HUES6 (cell line): ENCODE results near the gene SKA3.
"Not testable (repeated sequence)": the region's sequence is repeated elsewhere in the genome, so short reads cannot be mapped to it uniquely, and the experiment has no call there.

Source experiments
- H3K27ac ChIP-seq: 2 replicates; pipeline ENCODE4 v1.7.0; 2013; ENCODE audit warnings: low read depth, mild to moderate bottlenecking, low read length, inconsistent platforms
- H3K27me3 ChIP-seq: 2 replicates; pipeline ENCODE4 v1.6.1; 2013; ENCODE audit warnings: low read length; ENCODE audit not compliant: control insufficient read depth, insufficient read depth
- H3K36me3 ChIP-seq: 2 replicates; pipeline ENCODE4 v1.6.1; 2013; ENCODE audit warnings: low read length; ENCODE audit not compliant: control insufficient read depth, insufficient read depth
- H3K4me1 ChIP-seq: 2 replicates; pipeline ENCODE4 v1.6.1; 2013; ENCODE audit warnings: low read length; ENCODE audit not compliant: control insufficient read depth, insufficient read depth
- H3K4me3 ChIP-seq: 2 replicates; pipeline ENCODE4 v1.5.1; 2013; ENCODE audit warnings: low read depth, low read length
- H3K9ac ChIP-seq: one replicate; pipeline ENCODE4 v1.6.1; 2013; ENCODE audit warnings: mild to moderate bottlenecking, low read length
- H3K9me3 ChIP-seq: 2 replicates; pipeline ENCODE4 v1.6.1; 2013; ENCODE audit warnings: low read depth, low read length; ENCODE audit not compliant: control insufficient read depth, insufficient read depth

The SKA3 gene

DNA sequence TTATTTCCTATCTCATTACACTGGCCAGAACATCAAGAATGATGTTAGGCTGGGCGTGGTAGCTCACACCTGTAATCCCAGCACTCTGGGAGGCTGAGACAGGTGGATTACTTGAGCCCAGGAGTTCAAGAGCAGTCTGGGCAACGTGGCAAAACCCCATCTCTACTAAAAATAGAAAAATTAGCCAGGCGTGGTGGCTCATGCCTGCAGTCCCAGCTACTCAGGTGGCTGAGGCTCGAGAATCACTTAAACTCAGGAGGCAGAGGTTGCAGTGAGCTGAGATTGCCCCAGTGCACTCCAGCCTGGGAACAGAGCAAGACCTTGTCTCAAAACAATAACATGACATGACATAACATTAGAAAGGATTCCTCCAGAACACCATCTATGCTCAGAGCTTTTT lies 10.7 kb downstream of the SKA3 start:
- not testable (repeated sequence) for H3K27ac ChIP-seq, H3K4me1 ChIP-seq, H3K9me3 ChIP-seq, H3K9ac ChIP-seq, H3K4me3 ChIP-seq, H3K27me3 ChIP-seq
- H3K36me3 ChIP-seq: peaks cover 64% of the 10 kb centered on the region

- Histone ChIP-seq H3K4me3 (no peak overlapping the region), H3K36me3 (peaks cover 67% of the 10 kb centered on the region), H3K4me1 (no peaks in the 10 kb centered on the region), H3K27ac (no peak overlapping the region), H3K9me3 (no peaks in the 10 kb centered on the region), H3K27me3 (no peaks in the 10 kb centered on the region), H3K9ac (no peak overlapping the region)
These were observed 11.7 kb downstream of the SKA3 start for GRCh38 chr13:21164631-21165030.

DNA sequence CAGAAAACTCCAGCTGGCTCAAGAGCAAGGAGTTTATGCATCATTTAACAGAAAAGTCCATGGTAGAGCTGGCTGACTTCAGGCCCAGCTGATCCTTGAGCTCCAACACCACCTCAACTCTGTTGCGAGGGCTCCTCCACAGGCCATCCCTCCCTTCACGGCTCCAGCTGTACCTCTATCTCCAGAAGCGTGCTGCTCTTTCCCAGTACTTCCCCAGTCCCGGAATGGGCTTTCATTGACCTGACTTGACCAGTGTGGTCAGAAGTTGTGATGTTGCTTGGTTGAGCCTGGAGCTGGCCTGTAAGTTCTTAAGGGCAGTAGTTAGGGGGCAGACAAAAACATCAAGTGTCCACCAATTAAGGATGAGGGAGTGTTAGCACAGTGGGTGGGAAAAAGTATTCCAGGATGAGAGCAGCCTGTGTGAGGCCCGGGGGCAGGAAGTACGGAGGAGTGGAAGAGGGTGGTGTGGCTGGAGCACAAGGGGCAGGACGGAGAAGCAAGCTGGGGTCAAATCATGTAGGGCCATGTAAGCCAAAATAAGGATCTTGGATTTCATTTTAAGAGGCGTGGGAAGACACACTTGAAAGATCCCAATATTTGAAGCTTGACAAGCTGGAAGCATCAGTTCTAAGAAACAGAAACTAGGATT lies 24.0 kb downstream of the SKA3 start:
- peaks cover 20% of the 10 kb centered on the region for H3K4me1 ChIP-seq
- peaks cover 44% of the 10 kb centered on the region for H3K36me3 ChIP-seq
- H3K27me3 ChIP-seq: no peaks in the 10 kb centered on the region
- H3K9ac ChIP-seq: no peak overlapping the region
- no peak overlapping the region for H3K4me3 ChIP-seq
- H3K27ac ChIP-seq: no peak overlapping the region
- H3K9me3 ChIP-seq: no peaks in the 10 kb centered on the region

DNA sequence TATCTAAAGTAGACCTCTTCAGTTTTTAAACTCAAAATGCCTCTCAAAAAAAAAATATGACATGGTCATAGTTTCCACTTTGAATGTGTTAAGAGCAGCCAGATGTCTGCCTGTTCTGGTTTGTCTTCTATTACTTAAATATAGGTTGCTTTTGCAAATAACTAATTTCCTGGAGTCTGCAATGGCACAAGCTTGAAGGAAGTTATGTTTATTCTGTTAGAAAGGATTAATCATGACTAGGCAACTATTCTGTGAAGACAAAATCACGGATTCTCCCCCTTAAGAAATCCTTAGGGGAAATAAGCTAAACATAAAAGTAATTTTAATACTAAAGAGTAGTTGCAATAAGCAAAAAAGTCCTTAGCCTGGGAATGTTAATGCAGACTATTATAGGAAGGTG lies 26.3 kb downstream of the SKA3 start:
- H3K27ac ChIP-seq: no peak overlapping the region
- no peak overlapping the region for H3K9ac ChIP-seq

GRCh38 chr13:21149568-21149967 lies 26.8 kb downstream of the SKA3 start:
- Histone ChIP-seq H3K36me3 (peaks cover 43% of the 10 kb centered on the region), H3K4me1 (peaks cover 20% of the 10 kb centered on the region), H3K9me3 (no peaks in the 10 kb centered on the region), H3K27me3 (no peaks in the 10 kb centered on the region), H3K27ac (no peak overlapping the region), H3K9ac (no peak overlapping the region), H3K4me3 (no peak overlapping the region)

More for the DNA sequence above, 26.3 kb downstream of the SKA3 start:
- Histone ChIP-seq H3K9me3 (no peaks in the 10 kb centered on the region), H3K4me3 (no peak overlapping the region), H3K4me1 (peaks cover 20% of the 10 kb centered on the region), H3K36me3 (peaks cover 45% of the 10 kb centered on the region), H3K27me3 (no peaks in the 10 kb centered on the region)

DNA sequence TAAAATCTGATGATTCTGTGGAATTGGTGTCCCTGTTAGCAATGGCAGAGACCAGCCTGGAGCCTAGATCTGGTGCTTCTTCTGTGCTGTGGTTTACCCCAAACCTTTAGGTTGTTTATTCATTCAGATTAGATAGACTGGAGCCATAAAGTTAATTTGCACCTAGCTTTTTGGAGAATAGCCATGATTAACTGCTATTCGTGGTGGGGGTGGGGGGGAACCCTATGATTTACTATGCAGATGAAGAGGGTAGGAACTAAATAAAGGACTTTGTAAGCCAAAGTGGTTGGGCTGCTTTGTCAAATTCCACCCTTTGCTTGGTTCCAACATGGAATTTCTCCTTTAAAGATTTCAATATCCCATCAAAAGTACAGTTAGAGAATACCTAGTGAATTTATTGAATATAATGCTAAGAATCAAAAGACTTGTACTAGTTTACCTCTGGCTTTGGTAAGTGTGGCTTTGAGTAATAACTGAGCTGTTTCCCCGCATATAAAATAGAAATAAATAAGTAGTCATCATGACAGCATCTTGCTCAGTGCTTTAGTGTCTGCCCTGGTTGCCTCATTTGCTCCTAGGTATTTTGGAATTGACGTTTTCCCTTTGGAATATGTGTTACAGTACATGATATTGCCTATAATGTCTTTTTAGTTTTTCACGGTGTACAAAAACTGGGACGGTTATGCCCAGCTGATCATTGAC lies 27.6 kb downstream of the SKA3 start:
- H3K27ac ChIP-seq: no peak overlapping the region
- no peaks in the 10 kb centered on the region for H3K9me3 ChIP-seq
- H3K36me3 ChIP-seq: peaks cover 39% of the 10 kb centered on the region
- H3K4me3 ChIP-seq: no peak overlapping the region
- H3K27me3 ChIP-seq: no peaks in the 10 kb centered on the region
- H3K4me1 ChIP-seq: peaks cover 20% of the 10 kb centered on the region
- no peak overlapping the region for H3K9ac ChIP-seq

- H3K27me3 ChIP-seq: no peaks in the 10 kb centered on the region
- H3K36me3 ChIP-seq: peaks cover 44% of the 10 kb centered on the region
- no peaks in the 10 kb centered on the region for H3K9me3 ChIP-seq
- H3K4me3 ChIP-seq: no peak overlapping the region
- no peak overlapping the region for H3K9ac ChIP-seq
- H3K4me1 ChIP-seq: peaks cover 20% of the 10 kb centered on the region
- no peak overlapping the region for H3K27ac ChIP-seq
These were observed 28.5 kb downstream of the SKA3 start for GRCh38 chr13:21147827-21148226.

- Histone ChIP-seq H3K36me3 (peaks cover 48% of the 10 kb centered on the region), H3K4me1 (peaks cover 14% of the 10 kb centered on the region), H3K27ac (no peak overlapping the region), H3K9ac (no peak overlapping the region), H3K4me3 (peak overlapping the region; percentile 29), H3K9me3 (no peaks in the 10 kb centered on the region), H3K27me3 (no peaks in the 10 kb centered on the region)
These were observed 33.6 kb downstream of the SKA3 start for GRCh38 chr13:21142766-21143165.

DNA sequence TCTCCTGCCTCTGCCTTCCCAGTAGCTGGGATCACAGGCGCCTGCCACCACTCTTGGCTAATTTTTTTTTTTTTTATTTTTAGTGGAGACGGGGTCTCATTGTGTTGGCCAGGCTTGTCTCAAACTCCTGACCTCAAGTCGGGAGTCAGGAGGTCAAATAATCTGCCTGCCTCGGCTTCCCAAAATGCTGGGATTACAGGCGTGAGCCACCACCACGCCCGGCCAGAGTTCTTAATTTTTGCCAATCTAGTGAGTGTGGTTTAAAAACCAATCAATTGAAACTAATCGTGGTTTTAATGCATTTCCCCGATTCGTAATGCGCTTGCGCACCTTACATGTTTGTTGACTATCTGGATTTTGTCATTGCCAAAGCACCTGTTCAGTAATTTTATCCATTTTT lies 37.0 kb downstream of the SKA3 start:
- Histone ChIP-seq H3K4me3 (peak overlapping the region; percentile 100), H3K27ac (no peak overlapping the region), H3K4me1 (peaks cover 11% of the 10 kb centered on the region), H3K9me3 (no peaks in the 10 kb centered on the region), H3K27me3 (no peaks in the 10 kb centered on the region), H3K36me3 (peaks cover 19% of the 10 kb centered on the region), H3K9ac (no peak overlapping the region)

DNA sequence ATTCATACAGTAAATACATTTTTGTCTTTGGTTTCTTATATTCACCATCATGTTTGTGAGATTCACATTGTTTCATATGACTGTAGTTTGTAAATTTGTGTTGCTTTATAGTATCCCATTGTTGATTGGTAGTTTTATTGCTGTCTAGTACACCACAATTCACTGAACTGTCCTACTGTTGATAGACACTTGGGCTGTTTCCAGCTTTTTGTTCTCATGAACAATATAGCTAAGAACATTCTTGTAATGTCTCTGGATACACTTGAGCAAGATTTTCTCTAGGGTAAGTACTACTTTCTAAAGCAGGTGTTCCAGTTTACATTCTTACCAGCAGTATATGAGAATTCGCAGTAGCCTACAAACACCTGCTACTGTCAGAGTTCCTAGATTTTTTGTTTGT lies 37.8 kb downstream of the SKA3 start:
- Histone ChIP-seq H3K4me1 (peaks cover 11% of the 10 kb centered on the region), H3K9ac (no peak overlapping the region), H3K27me3 (no peaks in the 10 kb centered on the region), H3K4me3 (no peak overlapping the region), H3K27ac (no peak overlapping the region), H3K36me3 (peaks cover 16% of the 10 kb centered on the region), H3K9me3 (no peaks in the 10 kb centered on the region)

- H3K4me3 ChIP-seq: no peak overlapping the region
- H3K36me3 ChIP-seq: peaks cover 7% of the 10 kb centered on the region
- no peak overlapping the region for H3K27ac ChIP-seq
- H3K27me3 ChIP-seq: no peaks in the 10 kb centered on the region
- peaks cover 9% of the 10 kb centered on the region for H3K4me1 ChIP-seq
- H3K9ac ChIP-seq: no peak overlapping the region
- no peaks in the 10 kb centered on the region for H3K9me3 ChIP-seq
These were observed 38.7 kb downstream of the SKA3 start for GRCh38 chr13:21137696-21138095.
